NB4 (cell line): ENCODE data around the gene PTPRG.

Experiments
- DNase-seq: peaks from one replicate; pipeline ENCODE4 v3.0.0; 2010; ENCODE audit warnings: low read depth
- H3K4me3 ChIP-seq: one replicate; pipeline ENCODE4 v1.5.1; 2011; ENCODE audit warnings: mild to moderate bottlenecking, low read depth, low read length, moderate library complexity
- MYC ChIP-seq: IDR thresholded peaks from 2 replicates; pipeline ENCODE4 v1.6.1; 2011; ENCODE audit warnings: low read depth, low read length
- POLR2A ChIP-seq: IDR thresholded peaks from 2 replicates; pipeline ENCODE4 v1.6.1; 2011; ENCODE audit warnings: mild to moderate bottlenecking; ENCODE audit not compliant: insufficient read length; ENCODE audit errors: extremely low read depth
- TF ChIP-seq, protein P1 (sequence below): IDR thresholded peaks from one replicate; pipeline ENCODE4 v1.5.1; 2012; ENCODE audit warnings: low read depth, low read length
- TF ChIP-seq, protein P2 (sequence below): IDR thresholded peaks from 2 replicates; pipeline ENCODE4 v1.6.1; 2011; ENCODE audit warnings: low read depth, low read length

The PTPRG gene

DNA sequence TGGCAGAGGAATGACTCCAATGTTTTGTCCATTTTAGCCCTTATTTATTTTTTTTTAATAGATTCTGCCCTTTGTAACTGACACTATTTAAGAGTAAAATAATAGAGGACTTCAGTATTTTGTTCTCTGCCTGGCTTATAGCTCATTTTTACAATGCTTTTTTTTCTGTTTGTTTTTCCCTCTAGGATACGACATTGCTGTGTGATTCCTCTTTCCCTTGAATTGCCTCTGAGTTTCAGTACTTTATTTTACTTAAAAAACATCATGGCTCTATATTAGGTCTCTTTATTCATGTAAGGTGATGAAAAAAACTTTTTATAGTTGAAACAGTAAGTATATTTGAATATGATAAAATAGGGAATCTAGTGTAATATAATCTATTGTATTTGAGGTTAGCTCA, 179.1 kb downstream of the PTPRG start:
- no peak for TF ChIP-seq MYC
- TF ChIP-seq, protein P1, sequence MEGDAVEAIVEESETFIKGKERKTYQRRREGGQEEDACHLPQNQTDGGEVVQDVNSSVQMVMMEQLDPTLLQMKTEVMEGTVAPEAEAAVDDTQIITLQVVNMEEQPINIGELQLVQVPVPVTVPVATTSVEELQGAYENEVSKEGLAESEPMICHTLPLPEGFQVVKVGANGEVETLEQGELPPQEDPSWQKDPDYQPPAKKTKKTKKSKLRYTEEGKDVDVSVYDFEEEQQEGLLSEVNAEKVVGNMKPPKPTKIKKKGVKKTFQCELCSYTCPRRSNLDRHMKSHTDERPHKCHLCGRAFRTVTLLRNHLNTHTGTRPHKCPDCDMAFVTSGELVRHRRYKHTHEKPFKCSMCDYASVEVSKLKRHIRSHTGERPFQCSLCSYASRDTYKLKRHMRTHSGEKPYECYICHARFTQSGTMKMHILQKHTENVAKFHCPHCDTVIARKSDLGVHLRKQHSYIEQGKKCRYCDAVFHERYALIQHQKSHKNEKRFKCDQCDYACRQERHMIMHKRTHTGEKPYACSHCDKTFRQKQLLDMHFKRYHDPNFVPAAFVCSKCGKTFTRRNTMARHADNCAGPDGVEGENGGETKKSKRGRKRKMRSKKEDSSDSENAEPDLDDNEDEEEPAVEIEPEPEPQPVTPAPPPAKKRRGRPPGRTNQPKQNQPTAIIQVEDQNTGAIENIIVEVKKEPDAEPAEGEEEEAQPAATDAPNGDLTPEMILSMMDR = no peak
- no peak for TF ChIP-seq POLR2A
- TF ChIP-seq, protein P2, sequence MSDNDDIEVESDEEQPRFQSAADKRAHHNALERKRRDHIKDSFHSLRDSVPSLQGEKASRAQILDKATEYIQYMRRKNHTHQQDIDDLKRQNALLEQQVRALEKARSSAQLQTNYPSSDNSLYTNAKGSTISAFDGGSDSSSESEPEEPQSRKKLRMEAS = no peak
- no peak for DNase-seq
- H3K4me3 ChIP-seq = no peak overlapping the region

DNA sequence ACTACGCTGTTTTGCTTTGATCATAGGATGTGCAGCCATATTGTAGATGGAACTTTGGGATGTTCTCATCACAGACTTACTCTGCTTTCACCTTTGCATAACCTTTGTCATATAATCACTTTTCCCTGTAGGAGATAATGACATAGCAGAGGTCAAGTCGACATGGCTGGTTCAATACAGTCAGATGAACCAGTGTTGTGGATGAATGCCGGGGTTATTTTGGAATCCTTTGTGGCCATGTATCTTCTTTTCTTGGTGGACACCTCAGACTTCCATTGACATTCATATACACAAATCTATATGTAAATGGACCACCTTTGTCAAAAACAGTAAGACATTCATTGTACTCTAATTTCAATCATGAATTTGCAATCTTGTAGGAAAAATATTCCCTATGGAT, 180.2 kb downstream of the PTPRG start:
- H3K4me3 ChIP-seq = no peak overlapping the region
- no peak for DNase-seq
- TF ChIP-seq MYC (no peak), POLR2A (no peak)
- TF ChIP-seq, protein P2 = no peak
- TF ChIP-seq, protein P1 = no peak

DNA sequence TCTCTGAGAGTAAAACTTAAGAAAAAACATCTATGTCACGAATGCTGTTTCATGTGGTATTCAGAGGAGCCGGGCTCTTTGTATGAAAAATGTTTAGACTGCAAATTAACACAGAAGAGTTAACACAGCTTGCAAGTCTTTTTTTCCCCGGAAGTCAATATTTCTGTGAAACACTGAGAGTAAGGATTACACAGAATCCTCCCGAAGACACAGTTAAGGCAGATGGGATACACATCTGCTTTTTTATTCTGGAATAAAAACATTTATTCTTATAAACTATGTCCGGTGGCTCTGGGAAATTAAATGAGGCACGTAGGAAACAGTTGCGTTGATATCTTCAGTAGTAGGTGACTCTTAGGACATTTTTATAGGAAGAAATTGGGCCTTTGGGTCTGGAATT, 180.6 kb downstream of the PTPRG start:
- DNase-seq = no peak
- no peak overlapping the region for H3K4me3 ChIP-seq
- TF ChIP-seq POLR2A = no peak
- TF ChIP-seq, protein P2 = no peak
- no peak for TF ChIP-seq MYC
- TF ChIP-seq, protein P1 = no peak

DNA sequence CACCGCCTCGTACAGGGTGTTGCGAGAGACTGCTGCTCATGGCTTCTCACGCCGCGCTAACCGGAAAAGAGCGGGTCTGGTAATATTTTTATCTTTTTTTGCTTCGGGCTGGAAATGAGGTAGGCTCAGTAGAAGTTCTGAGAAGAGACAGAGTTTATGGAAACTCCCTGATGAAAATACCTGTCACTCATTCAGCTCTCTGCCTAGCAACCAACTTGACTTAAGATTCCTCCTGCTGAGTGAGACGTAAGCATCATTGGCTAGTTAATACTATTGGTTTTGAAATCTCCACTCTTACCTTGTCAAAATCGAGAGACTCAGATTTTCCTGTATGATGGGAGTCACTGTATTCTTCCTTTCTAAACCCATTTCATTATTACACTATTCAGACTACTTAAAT, 181.7 kb downstream of the PTPRG start:
- no peak overlapping the region for H3K4me3 ChIP-seq
- TF ChIP-seq MYC (no peak), POLR2A (no peak)
- TF ChIP-seq, protein P2 = no peak
- TF ChIP-seq, protein P1 = no peak
- DNase-seq = no peak

DNA sequence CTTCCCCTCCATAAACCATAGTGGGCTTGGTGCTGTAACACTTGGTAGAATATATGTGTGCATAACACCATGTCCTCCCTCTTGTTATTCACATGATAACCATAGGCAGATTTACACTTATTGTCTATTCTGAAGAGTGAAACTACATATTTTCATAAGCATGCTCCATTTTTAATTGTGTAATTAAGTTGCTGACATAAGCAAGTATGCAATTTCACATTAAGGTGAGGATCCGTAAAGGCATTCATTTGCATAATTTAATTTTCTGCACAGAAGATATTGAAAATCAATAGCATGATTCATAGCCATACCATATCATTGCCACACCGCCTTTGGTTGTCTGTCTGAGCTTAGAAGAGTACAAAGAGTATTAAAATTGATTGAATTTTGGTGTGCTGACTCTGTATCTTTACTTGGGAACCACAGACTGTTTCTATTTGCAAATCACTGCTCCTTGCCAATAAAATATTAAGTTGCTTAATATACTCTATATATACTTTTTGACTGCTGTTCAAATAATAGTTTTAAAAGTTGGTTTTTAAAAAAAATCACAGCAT, 182.4 kb downstream of the PTPRG start:
- TF ChIP-seq, protein P1 = no peak
- no peak for TF ChIP-seq POLR2A
- no peak for TF ChIP-seq MYC
- no peak overlapping the region for H3K4me3 ChIP-seq
- DNase-seq = no peak

DNA sequence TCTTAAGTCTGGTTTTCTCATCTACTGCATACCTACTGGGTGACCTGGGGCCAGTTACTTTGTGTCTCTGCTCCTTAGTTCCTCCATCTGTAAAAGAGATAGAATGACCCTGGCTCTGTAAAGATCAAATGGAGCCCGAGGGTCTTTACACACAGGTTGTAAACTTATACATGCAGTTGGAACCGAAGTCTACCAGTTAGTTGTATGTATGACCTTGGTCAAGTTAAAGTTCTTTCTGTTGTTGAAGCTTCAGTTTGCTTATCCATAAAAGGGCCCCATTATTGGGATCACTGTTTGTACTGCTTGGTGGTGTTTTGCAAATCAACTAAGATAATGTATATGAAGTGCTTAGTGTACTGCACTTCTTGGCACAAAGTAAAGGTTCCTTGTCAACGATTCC, 186.9 kb downstream of the PTPRG start:
- H3K4me3 ChIP-seq = no peak overlapping the region
- TF ChIP-seq, protein P2 = no peak
- no peak for TF ChIP-seq MYC
- no peak for TF ChIP-seq POLR2A
- TF ChIP-seq, protein P1 = no peak
- no peak for DNase-seq
